Ovary (tissue), 9 donors: ENCODE data around the gene GHRL. TPM values are rescaled to one million over a fixed set of nuclear protein-coding genes. Genes with fewer than 3 reads are reported as not detected.

Experiments
- DNase-seq, 5 donors: peaks; one replicate each; pipeline ENCODE4 v3.0.0-alpha.2; 2019 to 2020
- H3K27ac ChIP-seq, 2 donors: fragments of 200-600 bp; one replicate each; pipeline versions ENCODE4 v1.5.1 to v1.8.0; 2019 to 2022
- H3K27me3 ChIP-seq: fragments of 200-600 bp; one replicate; pipeline ENCODE4 v1.8.0; 2022
- H3K36me3 ChIP-seq: fragments of 200-600 bp; sonication (generic); one replicate; pipeline ENCODE4 v1.5.1; 2019
- H3K4me1 ChIP-seq: one replicate; pipeline ENCODE4 v1.8.1; 2013; ENCODE audit warnings: mild to moderate bottlenecking, moderate library complexity; ENCODE audit not compliant: insufficient read depth
- H3K4me3 ChIP-seq: fragments of 200-600 bp; sonication (generic); one replicate; pipeline ENCODE4 v1.5.1; 2017
- H3K9me3 ChIP-seq, 2 donors: fragments of 200-600 bp in 1 of 2; sonication (generic) in 1 of 2; one replicate each; pipeline versions ENCODE4 v1.5.1 to v1.8.1; 2013 to 2019; ENCODE audit warnings: mild to moderate bottlenecking in 1 of 2, moderate library complexity in 1 of 2
- CTCF ChIP-seq, 3 donors: fragments of 450-650 bp in 2 of 3; fragments of 200-600 bp in 1 of 3; IDR thresholded peaks; one replicate each; pipeline versions ENCODE4 v1.5.1 to v1.8.0; 2016 to 2022; ENCODE audit warnings: antibody characterized with exemption in 3 of 3, mild to moderate bottlenecking in 1 of 3
- EP300 ChIP-seq: sonication (generic); formaldehyde crosslinking; IDR thresholded peaks from one replicate; pipeline ENCODE4 v1.6.1; 2017; ENCODE audit warnings: antibody characterized with exemption
- POLR2A ChIP-seq: fragments of 450-650 bp; IDR thresholded peaks from one replicate; pipeline ENCODE4 v1.6.1; 2017; ENCODE audit warnings: antibody characterized with exemption, mild to moderate bottlenecking, moderate library complexity
- WGBS, 3 donors: extraction: QIAGEN DNeasy Blood & Tissue Kit in 1 of 3; methylation state at CpG; one replicate each; pipeline versions ENCODE4 v1.1.5 to v1.1.7; 2013 to 2017; 5-methylcytosine and 5-hydroxymethylcytosine counted together
- intact Hi-C, 4 donors: fragments of 100-400 bp; cut with DNase I; formaldehyde crosslinking; loops; one replicate each; pipeline versions ENCODE4 v1.11.0 to v1.15.1; 2022 to 2023
- polyA plus RNA-seq, 2 donors: library from polyadenylated mRNA; stranded (reverse); fragments of 200-250 nt in 1 of 2; fragments of 350-450 nt in 1 of 2; fragmentation: Illumina TruSeq in 1 of 2; extraction: RNeasy Lipid Tissue Mini Kit (QIAGEN cat#74804) in 1 of 2; gene quantifications; one replicate each; pipeline ENCODE4 v1.2.3, GENCODE V29; 2013 to 2014
- total RNA-seq, 7 donors: library from RNA; depleted of rRNA in 2 of 7; stranded (reverse); fragments of >200 nt in 2 of 7; fragmentation: NEBNext Ultra II Directional in 3 of 7; extraction: Animal tissue kit (Norgen Biotek cat#: 25700) in 3 of 7; gene quantifications; one replicate each; pipeline versions ENCODE4 v1.1.0 to v1.2.4, GENCODE V29; 2016 to 2023
- donor health status: DM: no; HTN: no; CAD: no; lungs with moderate emphysema.
- donor health status: DM: no; HTN: no; CAD: no.
- donor health status: Bipolar disorder and iron deficiency.
- donor health status: DM: yes; HTN: yes; CAD: no.
- donor health status: DM: no; HTN: no; CAD: no.
- donor health status: DM: yes; HTN: yes; CAD: no.

GHRL gene
- total and polyA plus RNA-seq, 9 donors = 0.23 to 2.4 (median 1.6) TPM

DNA sequence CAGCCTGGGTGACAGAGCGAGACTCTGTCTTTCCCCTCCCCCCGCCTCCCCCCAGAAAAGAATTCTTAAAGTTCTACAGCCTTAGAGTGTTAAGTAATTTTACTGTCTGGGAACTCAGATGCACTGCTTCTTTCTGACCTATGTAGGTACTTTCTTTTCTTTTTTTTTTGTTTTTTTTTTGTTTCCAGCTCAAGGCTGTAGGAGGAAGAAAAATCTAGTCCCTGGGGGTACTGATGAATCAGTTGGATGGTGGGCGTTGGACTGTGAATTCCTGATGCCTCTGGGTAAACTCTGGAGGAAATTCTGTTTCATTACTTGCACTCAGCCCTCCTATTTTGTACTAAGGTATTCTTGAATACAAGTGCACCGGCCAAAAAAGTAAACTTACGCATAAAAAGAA lies 10.8 kb downstream of the GHRL start:
- intact Hi-C loops = no loop called here
- Histone ChIP-seq H3K36me3 (no peaks in the 10 kb centered on the region), H3K27me3 (no peaks in the 10 kb centered on the region), H3K27ac (no peak overlapping the region), H3K9me3 (no peaks in the 10 kb centered on the region), H3K4me1 (no peaks in the 10 kb centered on the region), H3K4me3 (no peak overlapping the region)
- TF ChIP-seq POLR2A = no peak
- no peak for TF ChIP-seq EP300
- TF ChIP-seq CTCF (IDR thresholded peaks at IDR 0.05) = no peak
- DNase-seq = no peak
- 72 to 83% (median 76%) methylated on average over 5 of the region's 5 CpGs for WGBS, 3 donors

- Histone ChIP-seq H3K36me3 (no peaks in the 10 kb centered on the region), H3K9me3 (no peaks in the 10 kb centered on the region), H3K27ac (no peak overlapping the region), H3K27me3 (no peaks in the 10 kb centered on the region), H3K4me1 (no peaks in the 10 kb centered on the region), H3K4me3 (no peak overlapping the region)
- WGBS, 3 donors = 78 to 92% (median 86%) methylated on average over 6 of the region's 6 CpGs
- peak in 2 of 5 donors; percentile 1 to 2 for DNase-seq
- no peak for TF ChIP-seq POLR2A
- no peak for TF ChIP-seq EP300
- intact Hi-C loops = no loop called here
These were observed 12.2 kb downstream of the GHRL start for GRCh38 chr3:10280571-10280970.

GRCh38 chr3:10280177-10280529 lies 12.6 kb downstream of the GHRL start:
- 77 to 79% (median 77%) methylated on average over 5 of the region's 5 CpGs for WGBS, 3 donors
- Histone ChIP-seq H3K36me3 (no peaks in the 10 kb centered on the region), H3K9me3 (no peaks in the 10 kb centered on the region), H3K4me3 (no peak overlapping the region), H3K4me1 (no peaks in the 10 kb centered on the region), H3K27me3 (no peaks in the 10 kb centered on the region), H3K27ac (no peak overlapping the region)
- peak in 2 of 5 donors; percentile 5 to 25 for DNase-seq
- no peak for TF ChIP-seq POLR2A
- TF ChIP-seq CTCF (IDR thresholded peaks at IDR 0.05) = no peak
- no peak for TF ChIP-seq EP300
- intact Hi-C loops = no loop called here

DNA sequence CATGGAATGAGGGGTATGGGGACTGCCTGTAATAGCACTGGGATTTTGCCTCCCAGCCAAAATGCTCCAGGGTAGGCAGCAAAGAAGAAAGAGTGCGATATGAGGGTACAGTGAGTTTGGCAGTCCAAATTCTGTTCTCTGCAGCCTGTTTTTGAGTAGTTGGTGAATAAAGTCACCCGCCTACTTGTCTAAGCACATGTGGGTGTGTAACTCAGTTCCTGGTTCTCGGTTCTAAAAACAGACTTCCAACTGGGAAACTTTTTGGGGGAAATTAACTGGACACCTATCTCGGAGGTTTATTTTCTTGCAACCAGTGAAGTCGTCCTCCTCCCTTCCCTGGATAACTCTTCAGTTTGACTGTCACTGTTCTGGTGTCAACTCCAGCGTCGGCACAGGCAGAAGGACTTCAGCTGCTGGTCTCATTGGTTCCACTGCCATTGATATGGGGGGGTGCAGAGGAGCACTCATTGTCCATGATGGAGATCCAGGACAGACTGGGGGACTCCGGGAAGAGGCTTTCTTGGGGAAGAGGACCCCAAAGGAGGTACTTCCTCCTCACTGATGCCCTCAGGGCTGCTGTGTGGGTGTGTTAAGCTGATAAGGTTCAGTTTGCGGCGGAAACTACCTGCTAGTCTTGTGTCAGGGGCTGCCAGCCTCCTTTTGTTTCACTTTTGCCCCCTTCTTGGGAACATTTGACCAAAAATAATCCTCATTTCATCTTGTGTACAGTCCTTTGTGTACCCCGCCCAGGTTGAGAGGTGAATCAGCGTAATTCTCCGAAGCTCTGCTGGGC lies 13.2 kb downstream of the GHRL start:
- H3K27me3 ChIP-seq = no peaks in the 10 kb centered on the region
- TF ChIP-seq POLR2A = no peak
- TF ChIP-seq EP300 = no peak
- no peak for TF ChIP-seq CTCF (IDR thresholded peaks at IDR 0.05)
- H3K4me3 ChIP-seq = no peak overlapping the region
- no peaks in the 10 kb centered on the region for H3K9me3 ChIP-seq
- no peak overlapping the region for H3K27ac ChIP-seq
- no peaks in the 10 kb centered on the region for H3K36me3 ChIP-seq
- intact Hi-C loops = no loop called here
- 86 to 91% (median 87%) methylated on average over 13 of the region's 13 CpGs for WGBS, 3 donors
- H3K4me1 ChIP-seq = no peaks in the 10 kb centered on the region
- DNase-seq = peak in 2 of 5 donors; percentile 4 to 8

DNA sequence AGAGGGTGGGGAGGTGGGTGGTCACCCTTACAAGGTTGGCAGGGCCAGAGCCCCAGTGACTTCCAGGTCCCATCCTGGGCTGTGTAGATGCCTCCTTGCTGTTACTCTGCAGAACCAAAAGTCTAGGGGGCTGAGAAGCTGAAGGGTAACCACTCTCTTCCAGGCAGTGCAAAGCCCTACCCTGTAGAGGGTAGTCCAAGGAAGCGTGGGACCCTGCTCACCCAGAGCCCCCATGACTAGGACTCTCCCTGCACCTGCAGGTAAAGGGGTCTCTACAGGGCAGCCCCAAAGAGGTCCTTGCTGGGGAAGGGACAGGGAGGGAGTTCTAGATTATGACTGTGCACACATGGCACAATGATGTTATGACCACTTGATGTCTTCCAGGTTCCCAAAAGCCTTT lies 14.2 kb downstream of the GHRL start:
- no peaks in the 10 kb centered on the region for H3K36me3 ChIP-seq

More for the DNA sequence above, 14.2 kb downstream of the GHRL start:
- Histone ChIP-seq H3K27me3 (no peaks in the 10 kb centered on the region), H3K27ac (no peak overlapping the region), H3K4me3 (no peak overlapping the region), H3K4me1 (no peaks in the 10 kb centered on the region), H3K9me3 (no peaks in the 10 kb centered on the region)
- no peak for TF ChIP-seq EP300
- no peak for TF ChIP-seq POLR2A
- no peak for TF ChIP-seq CTCF (IDR thresholded peaks at IDR 0.05)
- intact Hi-C loops = no loop called here
- peak in 2 of 5 donors; percentile 2 to 20 for DNase-seq
- WGBS, 3 donors = 94 to 100% (median 96%) methylated on average over 1 of the region's 1 CpG
